H1 (cell line): ENCODE data around the gene ATP9B. TPM values are rescaled to one million over a fixed set of nuclear protein-coding genes. Genes with fewer than 3 reads are reported as not detected.
A peak's percentile ranks its signal among the peaks of the same experiment; 100 is the strongest.

ENCODE experiments used
- CTCF ChIA-PET: fragments of 300-600 bp; sonication (Branson Sonifier 250); formaldehyde crosslinking; loops from one replicate; lab custom pipeline; 2021; ENCODE audit not compliant: partially characterized antibody; lab: Charles Lee
- POLR2A ChIA-PET: fragments of 300-600 bp; sonication (Branson Sonifier 250); formaldehyde crosslinking; loops from one replicate; lab custom pipeline; 2021; ENCODE audit warnings: inconsistent platforms; ENCODE audit not compliant: partially characterized antibody; lab: Charles Lee
- DNase-seq, 2 experiments: peaks; one replicate each; pipeline versions ENCODE4 v3.0.0 to v3.0.0-alpha.2; 2010 to 2022; ENCODE audit warnings: low spot score in 2 of 2, low read depth in 1 of 2, mixed read lengths in 1 of 2
- FAIRE-seq: peaks from 2 replicates; lab custom pipeline; 2011; peaks lifted over from hg19 to GRCh38; lab: Jason Lieb, UNC
- H2AFZ ChIP-seq: 2 replicates; pipeline ENCODE4 v1.8.1; 2012; ENCODE audit warnings: low read length, inconsistent platforms
- H2AK5ac ChIP-seq: 2 replicates; pipeline ENCODE4 v1.6.1; 2013; ENCODE audit warnings: low read depth, low read length
- H2BK120ac ChIP-seq: replicated peaks from 2 replicates; pipeline ENCODE3; 2013; ENCODE audit warnings: low read depth, low read length, inconsistent platforms
- H2BK12ac ChIP-seq: 2 replicates; pipeline ENCODE4 v1.6.1; 2013; ENCODE audit warnings: low read depth, low read length
- H2BK15ac ChIP-seq: 2 replicates; pipeline ENCODE4 v1.6.1; 2013; ENCODE audit warnings: low read length
- H2BK20ac ChIP-seq: 2 replicates; pipeline ENCODE4 v1.6.1; 2013; ENCODE audit warnings: low read length
- H2BK5ac ChIP-seq: 2 replicates; pipeline ENCODE4 v1.6.1; 2013; ENCODE audit warnings: low read depth, low read length
- H3K14ac ChIP-seq: 2 replicates; pipeline ENCODE4 v1.6.1; 2013; ENCODE audit warnings: inconsistent platforms; ENCODE audit not compliant: insufficient read length
- H3K18ac ChIP-seq: 2 replicates; pipeline ENCODE4 v1.6.1; 2013; ENCODE audit warnings: low read length; ENCODE audit errors: extremely low read depth
- H3K23ac ChIP-seq: 2 replicates; pipeline ENCODE4 v1.6.1; 2013; ENCODE audit warnings: inconsistent platforms; ENCODE audit not compliant: insufficient read length
- H3K23me2 ChIP-seq: 2 replicates; pipeline ENCODE4 v1.6.1; 2013; ENCODE audit warnings: low read depth, low read length
- H3K27ac ChIP-seq: 2 replicates; pipeline ENCODE4 v1.6.1; 2011; ENCODE audit warnings: low read depth, low read length, inconsistent platforms
- H3K27me3 ChIP-seq, 4 experiments: replicated peaks in 1 of 4; 1 replicate in 1 of 4; 2 replicates in 3 of 4; pipeline versions ENCODE4 v1.6.1 to v1.8.1; 2011 to 2013; ENCODE audit warnings: low read length in 3 of 4, mild to moderate bottlenecking in 3 of 4, inconsistent platforms in 2 of 4, mixed read lengths in 2 of 4, moderate library complexity in 1 of 4; ENCODE audit not compliant: control insufficient read depth in 3 of 4, insufficient read depth in 3 of 4; ENCODE audit errors: extremely low read depth in 1 of 4
- H3K36me3 ChIP-seq, 4 experiments: 2 replicates each; pipeline versions ENCODE4 v1.6.1 to v1.8.1; 2011 to 2013; ENCODE audit warnings: mild to moderate bottlenecking in 4 of 4, low read length in 3 of 4, moderate library complexity in 2 of 4, control low read depth in 1 of 4, inconsistent platforms in 1 of 4; ENCODE audit not compliant: insufficient read depth in 4 of 4, control insufficient read depth in 2 of 4
- H3K4ac ChIP-seq: replicated peaks from 2 replicates; pipeline ENCODE3; 2013; ENCODE audit warnings: low read length, low read depth, mixed read lengths, inconsistent platforms; ENCODE audit not compliant: insufficient read length
- H3K4me1 ChIP-seq, 4 experiments: replicated peaks in 1 of 4; 1 replicate in 1 of 4; 2 replicates in 3 of 4; pipeline versions ENCODE4 v1.6.1 to v1.8.1; 2011 to 2013; ENCODE audit warnings: low read length in 3 of 4, inconsistent platforms in 2 of 4, mixed read lengths in 1 of 4; ENCODE audit not compliant: insufficient read depth in 4 of 4, control insufficient read depth in 3 of 4
- H3K4me2 ChIP-seq, 2 experiments: 2 replicates each; pipeline versions ENCODE4 v1.6.1 to v1.8.1; 2011 to 2013; ENCODE audit warnings: low read depth in 2 of 2, low read length in 2 of 2, control low read depth in 1 of 2, inconsistent platforms in 1 of 2, mild to moderate bottlenecking in 1 of 2; ENCODE audit not compliant: insufficient read depth in 1 of 2
- H3K4me3 ChIP-seq, 4 experiments: fragments of 200-600, 300-600 bp in 1 of 4; sonication (generic), shearing (Covaris generic), sonication (Bioruptor Twin) in 1 of 4; 2 replicates each; pipeline versions ENCODE4 v1.5.1 to v1.8.1; 2011 to 2016; ENCODE audit warnings: low read length in 4 of 4, low read depth in 3 of 4, control low read depth in 2 of 4, inconsistent platforms in 2 of 4, mild to moderate bottlenecking in 2 of 4, mixed read lengths in 1 of 4, moderate library complexity in 1 of 4; ENCODE audit not compliant: insufficient read depth in 2 of 4; ENCODE audit errors: extremely low read depth in 1 of 4
- H3K56ac ChIP-seq: replicated peaks from 2 replicates; pipeline ENCODE3; 2013; ENCODE audit warnings: low read depth, mild to moderate bottlenecking, mixed read lengths, low read length, inconsistent platforms; ENCODE audit not compliant: insufficient read length
- H3K79me1 ChIP-seq: 2 replicates; pipeline ENCODE4 v1.6.1; 2013; ENCODE audit warnings: low read depth, low read length, control low read depth
- H3K79me2 ChIP-seq, 2 experiments: 2 replicates each; pipeline versions ENCODE4 v1.6.1 to v1.8.1; 2012 to 2013; ENCODE audit warnings: low read length in 2 of 2, mild to moderate bottlenecking in 2 of 2, inconsistent platforms in 1 of 2; ENCODE audit not compliant: insufficient read depth in 2 of 2, control insufficient read depth in 1 of 2
- H3K9ac ChIP-seq, 4 experiments: replicated peaks in 1 of 4; 1 replicate in 1 of 4; 2 replicates in 3 of 4; pipeline versions ENCODE4 v1.6.1 to v1.8.1; 2011 to 2013; ENCODE audit warnings: low read depth in 3 of 4, low read length in 3 of 4, control low read depth in 2 of 4, mild to moderate bottlenecking in 2 of 4, moderate library complexity in 2 of 4, inconsistent platforms in 1 of 4; ENCODE audit errors: extremely low read depth in 1 of 4
- H3K9me3 ChIP-seq, 2 experiments: 2 replicates each; pipeline versions ENCODE4 v1.6.1 to v1.8.1; 2012 to 2013; ENCODE audit warnings: mild to moderate bottlenecking in 2 of 2, moderate library complexity in 2 of 2, control low read depth in 1 of 2, inconsistent platforms in 1 of 2, low read depth in 1 of 2, low read length in 1 of 2, mixed read lengths in 1 of 2; ENCODE audit not compliant: insufficient read depth in 2 of 2
- H4K20me1 ChIP-seq, 2 experiments: replicated peaks in 1 of 2; 2 replicates each; pipeline versions ENCODE3 to v1.8.1; 2011 to 2013; ENCODE audit warnings: inconsistent platforms in 2 of 2, low read length in 2 of 2, mild to moderate bottlenecking in 1 of 2; ENCODE audit not compliant: insufficient read depth in 2 of 2, control insufficient read depth in 1 of 2
- H4K5ac ChIP-seq: 2 replicates; pipeline ENCODE4 v1.6.1; 2013; ENCODE audit warnings: low read length, low read depth, mixed read lengths, inconsistent platforms; ENCODE audit not compliant: insufficient read length
- H4K8ac ChIP-seq: 2 replicates; pipeline ENCODE4 v1.8.0; 2013; ENCODE audit warnings: mild to moderate bottlenecking, moderate library complexity, low read length, inconsistent platforms; ENCODE audit not compliant: insufficient read depth; ENCODE audit errors: extremely low read depth
- H4K91ac ChIP-seq: replicated peaks from 2 replicates; pipeline ENCODE3; 2013; ENCODE audit warnings: low read length, mixed read lengths, inconsistent platforms; ENCODE audit not compliant: insufficient read length
- ASH2L ChIP-seq: fragments of 200-600, 300-600 bp; sonication (generic); IDR thresholded peaks from one replicate; pipeline ENCODE4 v1.7.1; 2017; ENCODE audit warnings: low read length
- EZH2 ChIP-seq: fragments of 200-600 bp; sonication (generic); IDR thresholded peaks from 2 replicates; pipeline ENCODE4 v1.7.1; 2012; ENCODE audit warnings: low read depth, mild to moderate bottlenecking, moderate library complexity, low read length, inconsistent platforms; ENCODE audit not compliant: severe bottlenecking
- GABPA ChIP-seq: IDR thresholded peaks from 2 replicates; pipeline ENCODE4 v1.6.1; 2011; ENCODE audit warnings: mild to moderate bottlenecking, low read length, moderate library complexity, borderline replicate concordance; ENCODE audit not compliant: insufficient read depth
- GTF2F1 ChIP-seq: IDR thresholded peaks from 2 replicates; pipeline ENCODE4 v1.6.1; 2012; ENCODE audit warnings: low read depth, low read length, improper control_type of control experiment, borderline replicate concordance
- KDM5A ChIP-seq: fragments of 200-600 bp; IDR thresholded peaks from 2 replicates; pipeline ENCODE4 v1.7.1; 2012; ENCODE audit warnings: mild to moderate bottlenecking, low read length, inconsistent platforms, mixed read lengths
- RAD21 ChIP-seq, 2 experiments: IDR thresholded peaks in 1 of 2; conservative IDR thresholded peaks in 1 of 2; 2 replicates each; pipeline ENCODE4 v1.6.1; 2011; ENCODE audit warnings: low read depth in 2 of 2, low read length in 2 of 2, improper control_type of control experiment in 1 of 2, inconsistent platforms in 1 of 2, mild to moderate bottlenecking in 1 of 2, moderate library complexity in 1 of 2
- RNF2 ChIP-seq: fragments of 200-900, 300-1000 bp; sonication (generic); IDR thresholded peaks from 2 replicates; pipeline ENCODE4 v1.7.1; 2016; ENCODE audit warnings: borderline replicate concordance, low read depth, mild to moderate bottlenecking, antibody characterized with exemption, low read length; ENCODE audit not compliant: poor library complexity, severe bottlenecking; ENCODE audit errors: missing control alignments
- SIRT6 ChIP-seq: IDR thresholded peaks from one replicate; pipeline ENCODE4 v1.7.1; 2012; ENCODE audit warnings: low read length, inconsistent platforms
- SUZ12 ChIP-seq: fragments of 200-600 bp; sonication (generic); IDR thresholded peaks from 2 replicates; pipeline ENCODE4 v1.6.1; 2012; ENCODE audit warnings: mild to moderate bottlenecking, inconsistent platforms, low read length, moderate library complexity, mixed read lengths
- TBP ChIP-seq: IDR thresholded peaks from 2 replicates; pipeline ENCODE4 v1.6.1; 2011; ENCODE audit warnings: low read depth, low read length, improper control_type of control experiment
- WGBS, 2 experiments: shearing (Covaris generic) in 1 of 2; methylation state at CpG; one replicate each; pipeline versions ENCODE4 v1.1.6 to v1.1.7; 2013 to 2015; ENCODE audit warnings: low lambda C conversion rate in 2 of 2, mixed read lengths in 2 of 2, inconsistent platforms in 1 of 2, low coverage in 1 of 2, missing lambda C conversion rate in 1 of 2; ENCODE audit not compliant: insufficient replicate concordance in 2 of 2, insufficient coverage in 1 of 2, insufficient read length in 1 of 2; ENCODE audit errors: extremely low coverage in 1 of 2, missing lambda C conversion rate in 1 of 2; 5-methylcytosine and 5-hydroxymethylcytosine counted together
- polyA plus RNA-seq, 7 experiments: library from polyadenylated mRNA; depleted of rRNA in 3 of 7; stranded (reverse) in 5 of 7; unstranded in 2 of 7; fragments of >200 nt in 5 of 7; fragments of 200-250 nt in 2 of 7; gene quantifications; 1 replicate in 5 of 7; 2 replicates in 1 of 7; 4 replicates in 1 of 7; pipeline versions ENCODE4 v1.2.1 to v1.2.3, GENCODE V29; 2011 to 2013; ENCODE audit warnings: missing spikeins in 2 of 7, mixed read lengths in 2 of 7
- total RNA-seq: library from RNA; stranded (reverse); fragmentation: NEBNext Ultra II Directional; extraction: Animal tissue kit (Norgen Biotek cat#: 25700); gene quantifications from 2 replicates; pipeline ENCODE4 v1.2.1, GENCODE V29; 2021
- TF ChIP-seq, protein P1 (sequence below): IDR thresholded peaks from 2 replicates; pipeline ENCODE4 v1.6.1; 2012; ENCODE audit warnings: low read length, inconsistent platforms

The ATP9B gene
- total and polyA plus RNA-seq, 2 of the 8 experiments (the other 6 are each of a cell fraction or from before 2014, with no cell fraction given): 15.1 to 21.7 TPM

DNA sequence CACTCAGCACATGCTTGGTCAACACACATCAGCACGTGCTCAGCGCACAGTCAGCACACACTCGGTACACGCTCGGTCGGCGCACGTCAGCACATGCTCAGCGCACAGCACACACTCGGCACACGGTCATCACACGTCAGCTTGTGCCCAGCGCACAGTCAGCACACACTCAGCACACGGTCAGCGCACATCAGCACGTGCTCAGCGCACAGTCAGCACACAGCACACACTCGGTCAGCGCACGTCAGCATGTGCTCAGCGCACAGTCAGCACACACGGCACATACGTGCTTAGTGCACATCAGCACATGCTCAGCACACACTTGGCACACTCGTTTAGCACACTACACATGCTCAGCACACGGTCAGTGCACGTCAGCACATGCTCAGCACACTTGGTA is 276.8 kb downstream of the ATP9B start:
- H4K91ac ChIP-seq: peak overlapping the region; percentile 22
- no peaks in the 10 kb centered on the region; a peak in 1 of 7 replicates for H3K27me3 ChIP-seq
- H2AK5ac ChIP-seq: peak overlapping the region; percentile 1; the same call in 1 of the 2 replicates
- H2BK20ac ChIP-seq: no peak overlapping the region; the same call in 1 of the 2 replicates
- no peak overlapping the region for H2BK15ac ChIP-seq
- H3K23me2 ChIP-seq: no peaks in the 10 kb centered on the region
- H4K8ac ChIP-seq: no peak overlapping the region
- peak overlapping the region; percentile 51; the same call in 1 of the 2 replicates for H2BK12ac ChIP-seq
- H3K4me2 ChIP-seq: no peak overlapping the region
- H3K14ac ChIP-seq: no peak overlapping the region
- peaks cover 11 to 26% (median 18%) of the 10 kb centered on the region in 4 experiments; a peak in 7 of 8 replicates for H3K36me3 ChIP-seq
- peak overlapping the region; percentile 3; the same call in 1 of the 2 replicates for H2BK5ac ChIP-seq
- WGBS, 2 experiments: 95% methylated on average over 26 of the region's 26 CpGs; no CpG with 5 or more reads in 1 of the 2 experiments
- no peak overlapping the region for H3K4me3 ChIP-seq
- FAIRE-seq (no peak), DNase-seq (no peak)
- H3K56ac ChIP-seq: no peak overlapping the region
- H3K27ac ChIP-seq: no peak overlapping the region
- H3K79me2 ChIP-seq: no peaks in the 10 kb centered on the region
- 0 out of 7 replicates have a peak, but pooled peaks cover 0 to 3% (median 0%) of the 10 kb centered on the region in 4 experiments for H3K4me1 ChIP-seq
- no peaks in the 10 kb centered on the region for H3K9me3 ChIP-seq
- H3K4ac ChIP-seq: no peak overlapping the region
- no peak overlapping the region for H4K5ac ChIP-seq
- CTCF ChIA-PET: no interaction called here
- H2AFZ ChIP-seq: no peak overlapping the region
- no peaks in the 10 kb centered on the region; the same call in 1 of the 2 replicates for H3K79me1 ChIP-seq
- H3K23ac ChIP-seq: no peak overlapping the region
- no peak overlapping the region for H3K18ac ChIP-seq
- POLR2A ChIA-PET: no interaction called here
- H3K9ac ChIP-seq: no peak overlapping the region; a peak in 1 of 7 replicates
- H2BK120ac ChIP-seq: no peak overlapping the region
- H4K20me1 ChIP-seq: peaks cover 0 to 7% of the 10 kb centered on the region in 2 experiments
- no peak for TF ChIP-seq RNF2
- no peak for TF ChIP-seq EZH2
- TF ChIP-seq GABPA: no peak
- TF ChIP-seq ASH2L: no peak
- TF ChIP-seq, protein P1, sequence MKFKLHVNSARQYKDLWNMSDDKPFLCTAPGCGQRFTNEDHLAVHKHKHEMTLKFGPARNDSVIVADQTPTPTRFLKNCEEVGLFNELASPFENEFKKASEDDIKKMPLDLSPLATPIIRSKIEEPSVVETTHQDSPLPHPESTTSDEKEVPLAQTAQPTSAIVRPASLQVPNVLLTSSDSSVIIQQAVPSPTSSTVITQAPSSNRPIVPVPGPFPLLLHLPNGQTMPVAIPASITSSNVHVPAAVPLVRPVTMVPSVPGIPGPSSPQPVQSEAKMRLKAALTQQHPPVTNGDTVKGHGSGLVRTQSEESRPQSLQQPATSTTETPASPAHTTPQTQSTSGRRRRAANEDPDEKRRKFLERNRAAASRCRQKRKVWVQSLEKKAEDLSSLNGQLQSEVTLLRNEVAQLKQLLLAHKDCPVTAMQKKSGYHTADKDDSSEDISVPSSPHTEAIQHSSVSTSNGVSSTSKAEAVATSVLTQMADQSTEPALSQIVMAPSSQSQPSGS: no peak
- TF ChIP-seq TBP: no peak
- TF ChIP-seq GTF2F1: no peak
- no peak for TF ChIP-seq RAD21 (IDR thresholded peaks at IDR 0.05 in 1 of 2, conservative IDR thresholded peaks at IDR 0.05 in 1 of 2; ENCODE audit: low read depth in 2 of 2, low read length in 2 of 2)
- no peak for TF ChIP-seq KDM5A
- no peak for TF ChIP-seq SUZ12
- TF ChIP-seq SIRT6: no peak
